CD4-positive, alpha-beta T cell (primary cell): ENCODE data around the gene CENPA. TPM values are rescaled to one million over a fixed set of nuclear protein-coding genes. Genes with fewer than 3 reads are reported as not detected.
A peak's percentile ranks its signal among the peaks of the same experiment; 100 is the strongest.
"Not testable (repeated sequence)": the region's sequence is repeated elsewhere in the genome, so short reads cannot be mapped to it uniquely, and the experiment has no call there.

Experiments used
- ATAC-seq: fragments of 200-7000 bp; cut with Tn5 transposase; one replicate; pipeline ENCODE4 v1.10.0; 2022; ENCODE audit warnings: mild to moderate bottlenecking; ENCODE audit not compliant: poor library complexity
- CTCF ChIA-PET: fragments of 350-600 bp; sonication (Branson Sonifier 250); formaldehyde crosslinking; loops from one replicate; lab custom pipeline; 2021; ENCODE audit warnings: antibody characterized with exemption, inconsistent platforms; lab: Charles Lee
- POLR2A ChIA-PET: fragments of 350-600 bp; sonication (Branson Sonifier 250); formaldehyde crosslinking; loops from one replicate; lab custom pipeline; 2021; ENCODE audit warnings: antibody characterized with exemption, inconsistent platforms; lab: Charles Lee
- DNase-seq, 14 experiments: peaks; one replicate each; pipeline ENCODE4 v3.0.0-alpha.2; 2013 to 2020; ENCODE audit warnings: mixed read lengths in 2 of 14
- H3K27ac ChIP-seq, 2 donors: one replicate each; pipeline versions ENCODE4 v1.5.1 to v1.7.0; 2013; ENCODE audit warnings: low read length in 2 of 2, low read depth in 1 of 2, mild to moderate bottlenecking in 1 of 2
- H3K27me3 ChIP-seq, 2 experiments: 1 replicate in 1 of 2; 2 replicates in 1 of 2; pipeline versions ENCODE4 v1.6.1 to v1.7.0; 2013; ENCODE audit warnings: low read length in 2 of 2, control low read depth in 1 of 2, mild to moderate bottlenecking in 1 of 2, moderate library complexity in 1 of 2; ENCODE audit not compliant: insufficient read depth in 2 of 2, control insufficient read depth in 1 of 2
- H3K36me3 ChIP-seq: one replicate; pipeline ENCODE4 v1.6.1; 2013; ENCODE audit warnings: low read length, control low read depth; ENCODE audit not compliant: insufficient read depth
- H3K4me1 ChIP-seq: one replicate; pipeline ENCODE4 v1.6.1; 2013; ENCODE audit warnings: low read length, control low read depth; ENCODE audit not compliant: insufficient read depth
- H3K4me3 ChIP-seq: one replicate; pipeline ENCODE4 v1.5.1; 2013; ENCODE audit warnings: mild to moderate bottlenecking, low read length, moderate library complexity
- H3K9me3 ChIP-seq, 2 experiments: 1 replicate in 1 of 2; 2 replicates in 1 of 2; pipeline versions ENCODE4 v1.6.1 to v1.7.0; 2013; ENCODE audit warnings: low read length in 2 of 2, mild to moderate bottlenecking in 2 of 2, control low read depth in 1 of 2, moderate library complexity in 1 of 2; ENCODE audit not compliant: control insufficient read depth in 1 of 2, insufficient read depth in 1 of 2
- H3K27ac Mint-ChIP-seq: one replicate; pipeline ENCODE4 v1.8.0; 2020; ENCODE audit warnings: mixed read lengths
- H3K27me3 Mint-ChIP-seq: one replicate; pipeline ENCODE4 v1.8.0; 2021; ENCODE audit warnings: mixed read lengths
- H3K36me3 Mint-ChIP-seq: one replicate; pipeline ENCODE4 v1.8.0; 2021; ENCODE audit warnings: low read depth, mixed read lengths
- H3K4me1 Mint-ChIP-seq: one replicate; pipeline ENCODE4 v1.8.0; 2021; ENCODE audit warnings: low read depth, mixed read lengths
- H3K4me3 Mint-ChIP-seq: one replicate; pipeline ENCODE4 v1.8.0; 2020; ENCODE audit warnings: mild to moderate bottlenecking, mixed read lengths
- H3K9me3 Mint-ChIP-seq: one replicate; pipeline ENCODE4 v1.8.0; 2020; ENCODE audit warnings: mixed read lengths
- CTCF ChIP-seq: fragments of 200-600 bp; IDR thresholded peaks from one replicate; pipeline ENCODE4 v1.8.0; 2022; ENCODE audit warnings: antibody characterized with exemption, mild to moderate bottlenecking
- intact Hi-C, 2 experiments: fragments of 100-400 bp; cut with DNase I in 1 of 2; cut with micrococcal nuclease in 1 of 2; formaldehyde crosslinking; loops; one replicate each; pipeline versions ENCODE4 v1.15.1 to v1.9.0; 2023 to 2025; cut with DNase I, micrococcal nuclease
- total RNA-seq, 174 experiments: library from RNA in 2 of 174; stranded (reverse) in 2 of 174; gene quantifications; one replicate each; pipeline ENCODE4 v1.2.3 and lab custom pipeline; 2021 to 2026

CENPA gene
- total RNA-seq, 2 experiments from 2014 or later = 1.0 to 1.1 TPM

- H3K27me3 ChIP-seq = peaks cover 0 to 2% of the 10 kb centered on the region in 2 experiments
- intact Hi-C loops = no loop called here
- no peaks in the 10 kb centered on the region for H3K36me3 ChIP-seq
- Mint-ChIP-seq H3K4me3 (peak overlapping the region; percentile 2), H3K27ac (no peak overlapping the region), H3K4me1 (peaks cover 51% of the 10 kb centered on the region), H3K9me3 (no peaks in the 10 kb centered on the region), H3K36me3 (no peaks in the 10 kb centered on the region), H3K27me3 (peaks cover 9% of the 10 kb centered on the region)
- ATAC-seq (no peak), DNase-seq (no peak)
- peaks cover 0 to 6% of the 10 kb centered on the region in 2 experiments for H3K9me3 ChIP-seq
- ChIA-PET CTCF (no interaction called here), POLR2A (no interaction called here)
- no peak overlapping the region for H3K27ac ChIP-seq
- H3K4me1 ChIP-seq = peaks cover 41% of the 10 kb centered on the region
- TF ChIP-seq CTCF = no peak
- no peak overlapping the region for H3K4me3 ChIP-seq
Observed at GRCh38 chr2:26811261-26811660, 25.4 kb downstream of the CENPA start.

- Histone ChIP-seq H3K9me3 (peaks cover 0 to 6% of the 10 kb centered on the region in 2 experiments), H3K4me3 (no peak overlapping the region), H3K36me3 (no peaks in the 10 kb centered on the region), H3K27ac (no peak overlapping the region), H3K27me3 (peaks cover 0 to 5% of the 10 kb centered on the region in 2 experiments), H3K4me1 (peaks cover 41% of the 10 kb centered on the region)
- ATAC-seq = no peak
- no peak for DNase-seq
- Mint-ChIP-seq H3K4me1 (peaks cover 51% of the 10 kb centered on the region), H3K9me3 (no peaks in the 10 kb centered on the region), H3K27me3 (peaks cover 14% of the 10 kb centered on the region), H3K36me3 (no peaks in the 10 kb centered on the region), H3K4me3 (peak overlapping the region; percentile 2), H3K27ac (no peak overlapping the region)
- CTCF ChIA-PET = no interaction called here
- intact Hi-C loops = no loop called here
- TF ChIP-seq CTCF = no peak
- POLR2A ChIA-PET = no interaction called here
Observed at GRCh38 chr2:26811791-26812694, 26.2 kb downstream of the CENPA start.

GRCh38 chr2:26812731-26813130, 26.9 kb downstream of the CENPA start:
- DNase-seq (no peak), ATAC-seq (no peak)
- H3K9me3 Mint-ChIP-seq = no peaks in the 10 kb centered on the region
- peaks cover 0 to 6% of the 10 kb centered on the region in 2 experiments for H3K9me3 ChIP-seq
- no peaks in the 10 kb centered on the region for H3K36me3 Mint-ChIP-seq
- no peaks in the 10 kb centered on the region for H3K36me3 ChIP-seq
- CTCF ChIA-PET = no interaction called here
- H3K27ac ChIP-seq = no peak overlapping the region
- no peak overlapping the region for H3K4me3 Mint-ChIP-seq
- peaks cover 47% of the 10 kb centered on the region for H3K4me1 Mint-ChIP-seq
- H3K27me3 ChIP-seq = peaks cover 0 to 5% of the 10 kb centered on the region in 2 experiments
- TF ChIP-seq CTCF = no peak
- H3K27me3 Mint-ChIP-seq = peaks cover 14% of the 10 kb centered on the region
- H3K4me1 ChIP-seq = peaks cover 41% of the 10 kb centered on the region
- POLR2A ChIA-PET = no interaction called here
- H3K4me3 ChIP-seq = no peak overlapping the region
- intact Hi-C loops = no loop called here
- no peak overlapping the region for H3K27ac Mint-ChIP-seq

- H3K4me1 ChIP-seq = peaks cover 28% of the 10 kb centered on the region
- ATAC-seq, H3K27ac ChIP-seq, H3K9me3 ChIP-seq, DNase-seq, H3K4me3 Mint-ChIP-seq, H3K4me3 ChIP-seq, CTCF ChIA-PET, H3K36me3 ChIP-seq, H3K36me3 Mint-ChIP-seq, H3K27ac Mint-ChIP-seq, H3K27me3 ChIP-seq, H3K9me3 Mint-ChIP-seq, POLR2A ChIA-PET, intact Hi-C loops: not testable (repeated sequence)
- peaks cover 21% of the 10 kb centered on the region for H3K27me3 Mint-ChIP-seq
- H3K4me1 Mint-ChIP-seq = peaks cover 37% of the 10 kb centered on the region
Observed at GRCh38 chr2:26814072-26814765, 28.4 kb downstream of the CENPA start.
